ENCODE results near the gene NLRC3. TPM values are rescaled to one million over a fixed set of nuclear protein-coding genes. Genes with fewer than 3 reads are reported as not detected.

The NLRC3 gene
- total and polyA plus RNA-seq, 2 donors (not counting 1 experiment from before 2014, with no cell fraction given): 28.8 to 35.7 TPM

GRCh38 chr16:3553138-3553923 is 23.9 kb downstream of the NLRC3 start:
- H3K4me2 ChIP-seq (replicated peaks; ENCODE audit: low read depth, low read length, poor library complexity, severe bottlenecking): no peak overlapping the region
- H3K4me3 ChIP-seq (ENCODE audit: control extremely low read depth in 1 of 5, extremely low read depth in 1 of 5, insufficient read depth in 1 of 5, low read depth in 2 of 5, low read length in 4 of 5): no peak overlapping the region
- no peaks in the 10 kb centered on the region for H4K20me1 ChIP-seq (ENCODE audit: control insufficient read depth, insufficient read depth, low read length, poor library complexity, severe bottlenecking)
- H3K4me1 Mint-ChIP-seq: peaks cover 25% of the 10 kb centered on the region
- no peaks in the 10 kb centered on the region for H3K27me3 Mint-ChIP-seq
- no peaks in the 10 kb centered on the region for H3K27me3 ChIP-seq (replicated peaks in 1 of 4; ENCODE audit: control extremely low read depth in 1 of 4, control insufficient read depth in 3 of 4, insufficient read depth in 4 of 4, low read length in 3 of 4)
- ChIA-PET POLR2A (no interaction called here), CTCF (no interaction called here)
- no peak overlapping the region for H2AFZ ChIP-seq (ENCODE audit: insufficient read depth, low read depth, low read length, poor library complexity, severe bottlenecking)
- no peak overlapping the region for H3K27ac Mint-ChIP-seq
- H3K9me3 ChIP-seq (ENCODE audit: control extremely low read depth in 1 of 3, control insufficient read depth in 2 of 3, insufficient read depth in 1 of 3, low read length in 2 of 3): no peaks in the 10 kb centered on the region
- H3K36me3 ChIP-seq (replicated peaks in 1 of 2; ENCODE audit: control extremely low read depth in 1 of 2, control insufficient read depth in 1 of 2, extremely low read depth in 1 of 2, insufficient read depth in 2 of 2, low read length in 1 of 2): peaks cover 7 to 87% of the 10 kb centered on the region in 2 experiments
- no peaks in the 10 kb centered on the region for H3K9me3 Mint-ChIP-seq (ENCODE audit: insufficient read depth)
- H3K79me2 ChIP-seq (ENCODE audit: control insufficient read depth, insufficient read depth, low read length): peaks cover 8% of the 10 kb centered on the region
- H3K4me3 Mint-ChIP-seq: no peak overlapping the region
- intact Hi-C loops (cut with micrococcal nuclease): no loop called here
- H3K9ac ChIP-seq (ENCODE audit: low read length): no peak overlapping the region
- H3K27ac ChIP-seq (ENCODE audit: low read length in 2 of 2): no peak overlapping the region
- ATAC-seq (ENCODE audit: low read depth) (no peak), DNase-seq (no peak)
- H3K4me1 ChIP-seq (ENCODE audit: control insufficient read depth in 2 of 2, insufficient read depth in 2 of 2, low read length in 2 of 2): peaks cover 15 to 32% of the 10 kb centered on the region in 2 donors
- TF ChIP-seq CTCF (IDR thresholded peaks at IDR 0.05): no peak
- no peak for TF ChIP-seq EZH2 (IDR thresholded peaks at IDR 0.05; ENCODE audit: borderline replicate concordance, insufficient read depth, low read depth, low read length, poor library complexity, severe bottlenecking)
- WGBS (ENCODE audit: insufficient coverage): 100% methylated on average over 2 of the region's 11 CpGs
